ENCODE measurements around the gene GRM8.

The GRM8 gene

DNA sequence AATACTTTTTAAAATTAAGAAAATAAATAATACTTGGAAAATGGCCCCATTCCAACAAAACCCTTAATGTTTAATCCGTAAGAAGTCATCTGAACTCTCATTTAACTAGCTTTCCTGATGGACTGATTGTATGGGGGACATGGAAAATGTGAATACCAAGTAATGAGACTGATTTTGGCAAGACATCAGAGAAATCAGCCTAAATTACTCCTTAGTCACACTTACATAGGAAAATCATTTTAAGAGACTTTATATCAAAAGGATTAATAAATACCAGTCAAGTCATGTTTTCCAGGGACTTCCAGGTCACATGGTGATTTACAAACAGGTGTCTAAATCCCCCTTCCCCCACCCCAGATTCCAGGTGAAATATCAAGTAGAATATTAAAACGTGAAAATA lies 58.2 kb downstream of the GRM8 start:
- DNase-seq (ENCODE audit: low spot score): no peak
- in situ Hi-C loops (cut with MboI; ENCODE audit: low pct_unique_long_range_greater_than_20kb, low sequenced_read_pairs, unreplicated experiment): no loop called here
- TF ChIP-seq, protein P1, sequence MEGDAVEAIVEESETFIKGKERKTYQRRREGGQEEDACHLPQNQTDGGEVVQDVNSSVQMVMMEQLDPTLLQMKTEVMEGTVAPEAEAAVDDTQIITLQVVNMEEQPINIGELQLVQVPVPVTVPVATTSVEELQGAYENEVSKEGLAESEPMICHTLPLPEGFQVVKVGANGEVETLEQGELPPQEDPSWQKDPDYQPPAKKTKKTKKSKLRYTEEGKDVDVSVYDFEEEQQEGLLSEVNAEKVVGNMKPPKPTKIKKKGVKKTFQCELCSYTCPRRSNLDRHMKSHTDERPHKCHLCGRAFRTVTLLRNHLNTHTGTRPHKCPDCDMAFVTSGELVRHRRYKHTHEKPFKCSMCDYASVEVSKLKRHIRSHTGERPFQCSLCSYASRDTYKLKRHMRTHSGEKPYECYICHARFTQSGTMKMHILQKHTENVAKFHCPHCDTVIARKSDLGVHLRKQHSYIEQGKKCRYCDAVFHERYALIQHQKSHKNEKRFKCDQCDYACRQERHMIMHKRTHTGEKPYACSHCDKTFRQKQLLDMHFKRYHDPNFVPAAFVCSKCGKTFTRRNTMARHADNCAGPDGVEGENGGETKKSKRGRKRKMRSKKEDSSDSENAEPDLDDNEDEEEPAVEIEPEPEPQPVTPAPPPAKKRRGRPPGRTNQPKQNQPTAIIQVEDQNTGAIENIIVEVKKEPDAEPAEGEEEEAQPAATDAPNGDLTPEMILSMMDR (IDR thresholded peaks at IDR 0.05; ENCODE audit: extremely low read depth, insufficient read depth, missing control alignments): no peak

GRCh38 chr7:127189886-127190285 lies 62.9 kb downstream of the GRM8 start:
- no peak for DNase-seq (ENCODE audit: low spot score)
- TF ChIP-seq, protein P1 (IDR thresholded peaks at IDR 0.05; ENCODE audit: extremely low read depth, insufficient read depth, missing control alignments): no peak
- in situ Hi-C loops (cut with MboI; ENCODE audit: low pct_unique_long_range_greater_than_20kb, low sequenced_read_pairs, unreplicated experiment): no loop called here

GRCh38 chr7:127189074-127189473 lies 63.7 kb downstream of the GRM8 start:
- in situ Hi-C loops (cut with MboI; ENCODE audit: low pct_unique_long_range_greater_than_20kb, low sequenced_read_pairs, unreplicated experiment): no loop called here
- TF ChIP-seq, protein P1 (IDR thresholded peaks at IDR 0.05; ENCODE audit: extremely low read depth, insufficient read depth, missing control alignments): no peak
- no peak for DNase-seq (ENCODE audit: low spot score)

- TF ChIP-seq, protein P1 (IDR thresholded peaks at IDR 0.05; ENCODE audit: extremely low read depth, insufficient read depth, missing control alignments): no peak
- in situ Hi-C loops (cut with MboI; ENCODE audit: low pct_unique_long_range_greater_than_20kb, low sequenced_read_pairs, unreplicated experiment): no loop called here
Measured at GRCh38 chr7:127187740-127188139, 65.0 kb downstream of the GRM8 start.

DNA sequence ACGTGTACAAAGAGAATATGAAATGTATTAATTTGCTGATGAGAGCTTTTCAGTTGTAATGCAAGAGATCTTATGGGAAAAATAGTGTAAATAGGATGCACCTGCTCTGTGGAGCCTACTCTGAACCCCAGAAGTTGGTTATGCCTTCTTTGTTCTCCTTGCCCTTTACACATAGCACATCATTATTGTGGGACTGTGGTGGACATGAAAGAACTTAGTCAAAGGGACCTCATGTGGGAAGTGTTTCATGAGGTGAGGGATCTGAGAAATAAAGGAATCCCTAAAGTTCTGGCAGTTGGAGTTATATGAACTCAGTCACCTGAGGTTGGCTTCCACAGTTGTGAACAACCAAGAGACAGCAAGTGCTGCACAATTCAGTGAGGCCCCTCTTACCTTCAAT lies 66.1 kb downstream of the GRM8 start:
- in situ Hi-C loops (cut with MboI; ENCODE audit: low pct_unique_long_range_greater_than_20kb, low sequenced_read_pairs, unreplicated experiment): no loop called here
- DNase-seq (ENCODE audit: low spot score): no peak
- TF ChIP-seq, protein P1 (IDR thresholded peaks at IDR 0.05; ENCODE audit: extremely low read depth, insufficient read depth, missing control alignments): no peak

More at GRCh38 chr7:127187740-127188139, 65.0 kb downstream of the GRM8 start:
- DNase-seq (ENCODE audit: low spot score): no peak

GRCh38 chr7:127177156-127177555 lies 75.6 kb downstream of the GRM8 start:
- in situ Hi-C loops (cut with MboI; ENCODE audit: low pct_unique_long_range_greater_than_20kb, low sequenced_read_pairs, unreplicated experiment): no loop called here
- DNase-seq (ENCODE audit: low spot score): no peak
- TF ChIP-seq, protein P1 (IDR thresholded peaks at IDR 0.05; ENCODE audit: extremely low read depth, insufficient read depth, missing control alignments): no peak

DNA sequence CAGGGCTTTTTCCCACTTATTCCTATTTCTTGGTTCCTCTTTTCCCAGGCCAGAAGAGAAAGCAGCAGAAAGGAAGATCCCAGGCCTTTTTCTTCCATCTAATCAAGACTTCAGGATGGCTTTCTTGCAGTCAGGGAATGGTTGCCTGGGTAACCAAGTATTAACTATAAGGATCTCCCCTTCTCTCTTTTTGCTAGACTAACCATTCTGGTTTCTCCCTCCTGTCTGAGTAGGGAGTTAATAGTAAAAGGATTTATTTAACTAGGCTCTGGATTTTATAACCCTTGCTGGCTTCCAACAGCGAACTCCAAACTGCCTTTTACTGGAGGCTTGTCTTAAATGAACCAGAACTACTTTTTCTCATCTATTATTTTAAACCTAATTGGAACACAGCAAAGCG lies 90.4 kb downstream of the GRM8 start:
- TF ChIP-seq, protein P1 (IDR thresholded peaks at IDR 0.05; ENCODE audit: extremely low read depth, insufficient read depth, missing control alignments): no peak
- in situ Hi-C loops (cut with MboI; ENCODE audit: low pct_unique_long_range_greater_than_20kb, low sequenced_read_pairs, unreplicated experiment): no loop called here
- no peak for DNase-seq (ENCODE audit: low spot score)
